GM20431 (cell line): ENCODE measurements around the gene FGF5.

Experiments
- in situ Hi-C: fragments of 300-500 bp; cut with MseI, MboI; formaldehyde crosslinking; loops from one replicate; pipeline ENCODE4 v1.15.0; 2020; ENCODE audit warnings: low sequenced_read_pairs; ENCODE audit not compliant: unreplicated experiment

The FGF5 gene

GRCh38 chr4:80331693-80332092, 65.2 kb downstream of the FGF5 start:
- in situ Hi-C loops, result no loop called here

- in situ Hi-C loops, result no loop called here
Observed at GRCh38 chr4:80333121-80333520, 66.7 kb downstream of the FGF5 start.

GRCh38 chr4:80334568-80334967, 68.1 kb downstream of the FGF5 start:
- in situ Hi-C loops, result no loop called here

- in situ Hi-C loops, result no loop called here
Observed at GRCh38 chr4:80335226-80335553, 68.7 kb downstream of the FGF5 start.

GRCh38 chr4:80335554-80336358, 69.3 kb downstream of the FGF5 start, which contains the start of gene CFAP299:
Gene CFAP299 (plus strand): TSS chr4:80335730.
- in situ Hi-C loops, result no loop called here

- in situ Hi-C loops, result no loop called here
Observed at GRCh38 chr4:80336582-80336981, 70.1 kb downstream of the FGF5 start.

GRCh38 chr4:80340036-80340435, 73.6 kb downstream of the FGF5 start:
- in situ Hi-C loops, result no loop called here
